Keratinocyte (primary cell): Measurements from ENCODE around the gene CCDC174. TPM values are rescaled to one million over a fixed set of nuclear protein-coding genes. Genes with fewer than 3 reads are reported as not detected.

Source experiments
- DNase-seq: peaks from one replicate; pipeline ENCODE4 v3.0.0-alpha.2; 2011; ENCODE audit warnings: low read depth, missing footprints, low spot score
- FAIRE-seq: peaks from 2 replicates; lab custom pipeline; 2011; peaks lifted over from hg19 to GRCh38; lab: Jason Lieb, UNC
- H2AFZ ChIP-seq: 2 replicates; pipeline ENCODE4 v1.6.0; 2012; ENCODE audit warnings: low read length, control low read depth, inconsistent platforms; ENCODE audit not compliant: control insufficient read depth
- H3K27ac ChIP-seq: 2 replicates; pipeline ENCODE4 v1.5.1; 2011; ENCODE audit warnings: low read length; ENCODE audit not compliant: control insufficient read depth, insufficient read depth
- H3K27me3 ChIP-seq: 3 replicates; pipeline ENCODE4 v1.6.0; 2011; ENCODE audit warnings: low read length; ENCODE audit not compliant: control insufficient read depth, insufficient read depth; ENCODE audit errors: extremely low read depth
- H3K36me3 ChIP-seq, 2 experiments: 2 replicates in 1 of 2; 3 replicates in 1 of 2; pipeline ENCODE4 v1.5.1; 2011; ENCODE audit warnings: low read length in 2 of 2, mild to moderate bottlenecking in 1 of 2; ENCODE audit not compliant: control insufficient read depth in 2 of 2, insufficient read depth in 2 of 2; ENCODE audit errors: extremely low read depth in 1 of 2
- H3K4me1 ChIP-seq: 3 replicates; pipeline ENCODE4 v1.5.1; 2011; ENCODE audit warnings: low read length; ENCODE audit not compliant: control insufficient read depth, insufficient read depth; ENCODE audit errors: extremely low read depth
- H3K4me2 ChIP-seq: 3 replicates; pipeline ENCODE4 v1.6.0; 2011; ENCODE audit warnings: low read depth, low read length; ENCODE audit not compliant: control insufficient read depth, insufficient read depth; ENCODE audit errors: extremely low read depth
- H3K4me3 ChIP-seq, 3 experiments: fragments of 200-600 bp in 1 of 3; sonication (generic) in 1 of 3; 2 replicates in 2 of 3; 3 replicates in 1 of 3; pipeline ENCODE4 v1.5.1; 2011 to 2016; ENCODE audit warnings: low read length in 3 of 3, mild to moderate bottlenecking in 3 of 3, control low read depth in 2 of 3, inconsistent platforms in 1 of 3, low read depth in 1 of 3, mixed read lengths in 1 of 3, mixed run types in 1 of 3, moderate library complexity in 1 of 3; ENCODE audit not compliant: control insufficient read depth in 2 of 3, insufficient read depth in 2 of 3; ENCODE audit errors: extremely low read depth in 1 of 3
- H3K79me2 ChIP-seq: 2 replicates; pipeline ENCODE4 v1.6.0; 2012; ENCODE audit warnings: low read length; ENCODE audit not compliant: control insufficient read depth, insufficient read depth
- H3K9ac ChIP-seq: 3 replicates; pipeline ENCODE4 v1.6.0; 2011; ENCODE audit warnings: low read length; ENCODE audit not compliant: control insufficient read depth, insufficient read depth; ENCODE audit errors: extremely low read depth
- H3K9me1 ChIP-seq: 3 replicates; pipeline ENCODE4 v1.6.0; 2011; ENCODE audit warnings: low read length; ENCODE audit not compliant: control insufficient read depth, insufficient read depth; ENCODE audit errors: extremely low read depth
- H3K9me3 ChIP-seq: 2 replicates; pipeline ENCODE4 v1.5.1; 2012; ENCODE audit warnings: low read depth, low read length; ENCODE audit not compliant: control insufficient read depth
- H4K20me1 ChIP-seq: 3 replicates; pipeline ENCODE4 v1.6.0; 2011; ENCODE audit warnings: low read length; ENCODE audit not compliant: control insufficient read depth, insufficient read depth; ENCODE audit errors: extremely low read depth
- CTCF ChIP-seq, 3 experiments: IDR thresholded peaks in 1 of 3; conservative IDR thresholded peaks in 1 of 3; optimal IDR thresholded peaks in 1 of 3; 2 replicates in 2 of 3; 3 replicates in 1 of 3; pipeline versions ENCODE3 to v1.5.1; 2011; ENCODE audit warnings: low read length in 3 of 3, mild to moderate bottlenecking in 3 of 3, moderate library complexity in 2 of 3, control low read depth in 1 of 3, inconsistent platforms in 1 of 3; ENCODE audit not compliant: insufficient read depth in 2 of 3; ENCODE audit errors: extremely low read depth in 1 of 3
- EZH2 ChIP-seq: IDR thresholded peaks from one replicate; pipeline ENCODE4 v1.6.1; 2012; ENCODE audit warnings: inconsistent platforms, mild to moderate bottlenecking, low read length, moderate library complexity
- dilution Hi-C: fragments of 300-500 bp; cut with MboI; formaldehyde crosslinking; loops from one replicate; pipeline ENCODE4 v1.7.0; 2020; ENCODE audit warnings: low sequenced_read_pairs; ENCODE audit not compliant: extremely low pct_ligation_motif_present
- polyA plus RNA-seq, 5 experiments: library from polyadenylated mRNA; depleted of rRNA in 3 of 5; stranded (reverse) in 3 of 5; stranded (forward) in 1 of 5; unstranded in 1 of 5; fragments of >200 nt; gene quantifications; 1 replicate in 1 of 5; 2 replicates in 3 of 5; 3 replicates in 1 of 5; pipeline versions ENCODE4 v1.2.1 to v1.2.3, GENCODE V29; 2011 to 2012; ENCODE audit warnings: missing spikeins in 2 of 5, low read depth in 1 of 5, low replicate concordance in 1 of 5

Gene CCDC174
- polyA plus RNA-seq, 1 donor (not counting 4 experiments of a cell fraction or from before 2014, with no cell fraction given): 6.2 TPM

GRCh38 chr3:14701676-14702075 lies 50.1 kb downstream of the CCDC174 start:
- DNase-seq (no peak), FAIRE-seq (no peak)
- H3K27me3 ChIP-seq: no peaks in the 10 kb centered on the region
- no peak overlapping the region for H3K4me3 ChIP-seq
- H3K4me2 ChIP-seq: no peak overlapping the region
- no peaks in the 10 kb centered on the region for H3K36me3 ChIP-seq
- H3K79me2 ChIP-seq: no peaks in the 10 kb centered on the region
- H3K9me3 ChIP-seq: no peaks in the 10 kb centered on the region
- no peaks in the 10 kb centered on the region for H4K20me1 ChIP-seq
- dilution Hi-C loops: no loop called here
- no peaks in the 10 kb centered on the region for H3K4me1 ChIP-seq
- H2AFZ ChIP-seq: no peak overlapping the region
- H3K9ac ChIP-seq: no peak overlapping the region
- TF ChIP-seq EZH2 (no peak), CTCF (optimal IDR thresholded peaks at IDR 0.05 in 1 of 3, IDR thresholded peaks at IDR 0.05 in 1 of 3, conservative IDR thresholded peaks at IDR 0.05 in 1 of 3; ENCODE audit: extremely low read depth in 1 of 3, insufficient read depth in 2 of 3, low read length in 3 of 3) (no peak)
- no peaks in the 10 kb centered on the region for H3K9me1 ChIP-seq
- H3K27ac ChIP-seq: no peak overlapping the region

- TF ChIP-seq CTCF (optimal IDR thresholded peaks at IDR 0.05 in 1 of 3, IDR thresholded peaks at IDR 0.05 in 1 of 3, conservative IDR thresholded peaks at IDR 0.05 in 1 of 3; ENCODE audit: extremely low read depth in 1 of 3, insufficient read depth in 2 of 3, low read length in 3 of 3) (no peak), EZH2 (no peak)
- Histone ChIP-seq H3K4me2 (no peak overlapping the region), H3K4me1 (no peaks in the 10 kb centered on the region), H3K79me2 (no peaks in the 10 kb centered on the region), H3K27me3 (no peaks in the 10 kb centered on the region), H3K9me1 (no peaks in the 10 kb centered on the region), H3K9me3 (no peaks in the 10 kb centered on the region), H3K9ac (no peak overlapping the region), H3K36me3 (no peaks in the 10 kb centered on the region), H4K20me1 (no peaks in the 10 kb centered on the region), H3K27ac (no peak overlapping the region), H2AFZ (no peak overlapping the region), H3K4me3 (no peak overlapping the region)
- no peak for FAIRE-seq
- no peak for DNase-seq
- dilution Hi-C loops: no loop called here
Measured at GRCh38 chr3:14703128-14703750, 51.7 kb downstream of the CCDC174 start.
